DOHH2 (cell line): ENCODE data around the gene H3-3A.

Experiments
- H3F3A ChIP-seq: fragments of 200-600 bp; sonication (generic), shearing (Covaris generic); 2 replicates; pipeline ENCODE4 v1.6.0; 2016; ENCODE audit warnings: antibody characterized with exemption, mild to moderate bottlenecking; ENCODE audit not compliant: control insufficient read depth, insufficient read depth
- H3K27ac ChIP-seq: fragments of 200-600 bp; sonication (generic); 2 replicates; pipeline ENCODE4 v1.5.1; 2014; ENCODE audit warnings: low read depth, mild to moderate bottlenecking, low read length, moderate library complexity
- H3K27me3 ChIP-seq: fragments of 200-600 bp; sonication (generic); 2 replicates; pipeline ENCODE4 v1.6.1; 2014; ENCODE audit warnings: mild to moderate bottlenecking, low read length, mixed read lengths; ENCODE audit not compliant: control insufficient read depth
- H3K36me3 ChIP-seq: fragments of 200-600 bp; sonication (generic); 2 replicates; pipeline ENCODE4 v1.6.1; 2014; ENCODE audit warnings: mild to moderate bottlenecking, low read length, moderate library complexity, mixed read lengths; ENCODE audit not compliant: control insufficient read depth
- H3K4me1 ChIP-seq: fragments of 200-600 bp; sonication (generic); 2 replicates; pipeline ENCODE4 v1.6.1; 2014; ENCODE audit warnings: mild to moderate bottlenecking, low read length, mixed read lengths; ENCODE audit not compliant: control insufficient read depth
- H3K4me2 ChIP-seq: fragments of 200-600 bp; sonication (generic); 2 replicates; pipeline ENCODE4 v1.6.0; 2014; ENCODE audit warnings: mild to moderate bottlenecking, low read length, moderate library complexity
- H3K4me3 ChIP-seq: fragments of 200-600 bp; sonication (generic); 2 replicates; pipeline ENCODE4 v1.5.1; 2014; ENCODE audit warnings: mild to moderate bottlenecking, low read length, mixed read lengths
- H3K79me2 ChIP-seq: fragments of 200-600 bp; sonication (generic); 2 replicates; pipeline ENCODE4 v1.6.1; 2014; ENCODE audit warnings: mild to moderate bottlenecking, low read length, mixed read lengths; ENCODE audit not compliant: control insufficient read depth
- H3K9me2 ChIP-seq: fragments of 200-600 bp; sonication (generic); replicated peaks from 2 replicates; pipeline ENCODE4 v1.6.1; 2014; ENCODE audit warnings: mild to moderate bottlenecking, low read length, mixed read lengths; ENCODE audit not compliant: control insufficient read depth
- H3K9me3 ChIP-seq: fragments of 200-600 bp; sonication (generic); 2 replicates; pipeline ENCODE4 v1.6.1; 2014; ENCODE audit warnings: antibody characterized with exemption, low read length, mixed read lengths; ENCODE audit not compliant: control insufficient read depth, insufficient read depth
- H4K20me1 ChIP-seq: fragments of 200-600 bp; sonication (generic); 2 replicates; pipeline ENCODE4 v1.6.0; 2014; ENCODE audit warnings: low read depth, mild to moderate bottlenecking, antibody characterized with exemption, low read length, moderate library complexity; ENCODE audit not compliant: control insufficient read depth, insufficient read depth
- CTCF ChIP-seq: fragments of 200-600 bp; sonication (generic); IDR thresholded peaks from one replicate; pipeline ENCODE4 v1.5.1; 2014; ENCODE audit warnings: antibody characterized with exemption, mild to moderate bottlenecking, low read depth, low read length; ENCODE audit not compliant: poor library complexity, severe bottlenecking
- EZH2phosphoT487 ChIP-seq: fragments of 200-600 bp; sonication (generic); IDR thresholded peaks from 2 replicates; pipeline ENCODE4 v1.6.1; 2017; ENCODE audit warnings: borderline replicate concordance, mild to moderate bottlenecking, antibody characterized with exemption, low read length, moderate library complexity, mixed read lengths

H3-3A gene

DNA sequence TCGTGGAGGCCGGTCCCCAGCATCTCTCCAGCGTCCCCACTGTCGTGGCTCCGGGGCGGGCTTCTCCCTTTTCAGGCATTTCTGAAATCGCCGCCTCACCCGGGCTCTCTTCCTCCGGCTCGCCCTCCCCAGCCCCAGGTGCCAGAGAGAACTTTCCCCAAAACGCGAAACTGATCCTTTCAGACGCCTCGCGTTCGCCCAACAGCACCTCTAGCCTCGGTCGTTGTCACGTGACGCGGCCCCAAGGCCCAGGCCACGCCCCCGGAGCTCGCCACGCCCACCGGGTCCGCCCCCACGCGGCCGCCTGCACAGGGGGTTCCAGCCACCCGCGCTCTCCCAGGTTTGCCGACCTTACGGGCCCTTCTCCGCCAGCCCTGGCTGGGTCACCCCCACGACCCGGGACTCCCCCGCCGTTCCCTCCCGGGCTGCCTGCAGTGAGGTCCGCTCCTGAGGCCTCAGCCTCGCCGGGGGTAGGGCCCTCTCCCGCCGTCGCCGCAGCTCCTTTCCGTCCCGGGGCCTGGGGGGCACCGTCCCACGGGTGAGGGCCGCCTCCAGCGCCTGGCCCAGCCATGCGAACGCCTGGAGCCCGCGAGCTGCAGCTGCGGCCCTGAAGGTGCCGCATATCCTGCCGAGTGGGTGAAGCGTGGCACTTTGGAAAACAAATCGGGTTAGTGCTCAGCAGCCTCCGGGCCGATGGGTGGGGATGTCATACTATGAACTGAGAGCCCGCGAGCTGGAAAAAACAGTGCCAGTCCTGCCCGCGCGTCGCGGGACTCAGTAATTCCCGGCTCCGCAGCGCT lies 21.0 kb downstream of the H3-3A start:
- TF ChIP-seq EZH2phosphoT487, result no peak
- TF ChIP-seq CTCF, result no peak
- H3K9me2 ChIP-seq, result no peaks in the 10 kb centered on the region
- H3K79me2 ChIP-seq, result no peaks in the 10 kb centered on the region
- no peaks in the 10 kb centered on the region for H4K20me1 ChIP-seq
- H3K4me1 ChIP-seq, result peaks cover 29% of the 10 kb centered on the region
- peaks cover 10% of the 10 kb centered on the region for H3K27me3 ChIP-seq
- peak overlapping the region; percentile 78 for H3K4me3 ChIP-seq
- H3K9me3 ChIP-seq, result no peaks in the 10 kb centered on the region
- no peak overlapping the region for H3K27ac ChIP-seq
- H3F3A ChIP-seq, result peaks cover 5% of the 10 kb centered on the region
- peak overlapping the region; percentile 96 for H3K4me2 ChIP-seq
- no peaks in the 10 kb centered on the region for H3K36me3 ChIP-seq

DNA sequence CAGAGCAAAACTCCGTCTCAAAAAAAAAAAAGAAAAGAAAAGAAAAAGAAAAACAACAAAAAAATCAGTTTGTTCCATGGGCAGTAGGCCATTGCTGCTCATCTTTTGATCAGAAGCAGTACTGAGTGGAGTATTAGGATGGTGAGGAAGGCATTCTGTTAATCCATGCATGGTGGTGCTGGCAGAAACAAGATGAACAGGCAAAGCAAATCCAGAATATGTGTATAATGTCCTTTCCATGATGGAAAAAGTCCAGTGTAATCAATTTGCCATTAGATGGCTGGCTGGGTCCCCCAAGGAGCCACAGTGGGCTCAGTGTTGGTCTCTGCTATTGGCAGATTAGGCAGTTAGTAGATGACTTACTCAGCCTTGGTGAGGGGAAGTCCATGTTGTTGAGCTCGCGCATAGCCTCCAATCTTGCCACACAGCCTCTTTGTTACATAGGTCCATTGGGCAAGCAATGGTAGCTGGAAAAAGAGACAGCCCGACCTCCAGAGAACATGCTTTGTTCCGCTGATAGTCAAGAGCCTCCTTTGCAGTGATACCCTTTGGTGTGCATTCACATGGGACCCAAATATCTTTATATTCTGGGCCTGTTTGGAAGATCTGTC lies 23.3 kb downstream of the H3-3A start:
- Histone ChIP-seq H3K9me2 (no peaks in the 10 kb centered on the region), H3F3A (peaks cover 5% of the 10 kb centered on the region), H3K4me2 (peak overlapping the region; percentile 17), H3K79me2 (no peaks in the 10 kb centered on the region), H3K4me1 (peaks cover 29% of the 10 kb centered on the region), H3K36me3 (no peaks in the 10 kb centered on the region), H3K27me3 (peaks cover 13% of the 10 kb centered on the region), H3K9me3 (no peaks in the 10 kb centered on the region), H4K20me1 (no peaks in the 10 kb centered on the region), H3K27ac (no peak overlapping the region), H3K4me3 (no peak overlapping the region)
- TF ChIP-seq EZH2phosphoT487, result no peak
- TF ChIP-seq CTCF, result no peak

DNA sequence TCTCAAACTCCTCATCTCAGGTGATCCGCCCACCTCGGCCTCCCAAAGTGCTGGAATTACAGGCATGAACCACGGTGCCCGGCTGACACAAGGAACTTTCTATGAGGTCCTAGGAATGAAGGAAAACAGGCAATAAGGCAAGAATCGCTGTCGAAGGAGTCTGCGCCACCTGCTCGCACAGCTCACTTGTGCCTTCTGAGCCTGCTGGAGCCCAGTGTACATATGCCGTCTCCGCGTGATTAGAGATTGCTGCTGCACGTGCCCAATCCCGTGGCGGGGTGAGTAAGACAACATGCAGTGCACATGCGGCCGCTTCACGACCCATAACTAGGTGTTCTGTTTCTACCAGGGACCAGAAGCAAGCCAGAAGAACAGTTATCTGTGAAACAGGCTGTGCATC lies 24.3 kb downstream of the H3-3A start:
- Histone ChIP-seq H3K4me3 (no peak overlapping the region), H3K4me1 (peaks cover 29% of the 10 kb centered on the region), H3K9me3 (no peaks in the 10 kb centered on the region), H3F3A (no peaks in the 10 kb centered on the region), H3K36me3 (no peaks in the 10 kb centered on the region), H3K79me2 (no peaks in the 10 kb centered on the region), H4K20me1 (no peaks in the 10 kb centered on the region), H3K9me2 (no peaks in the 10 kb centered on the region), H3K27ac (no peak overlapping the region), H3K4me2 (no peak overlapping the region), H3K27me3 (peaks cover 15% of the 10 kb centered on the region)
- TF ChIP-seq CTCF, result no peak
- no peak for TF ChIP-seq EZH2phosphoT487
